ENCODE data around the gene SUN1. TPM values are rescaled to one million over a fixed set of nuclear protein-coding genes. Genes with fewer than 3 reads are reported as not detected.

SUN1 gene
- total RNA-seq, 1 experiment from 2014 or later, result 158 TPM

DNA sequence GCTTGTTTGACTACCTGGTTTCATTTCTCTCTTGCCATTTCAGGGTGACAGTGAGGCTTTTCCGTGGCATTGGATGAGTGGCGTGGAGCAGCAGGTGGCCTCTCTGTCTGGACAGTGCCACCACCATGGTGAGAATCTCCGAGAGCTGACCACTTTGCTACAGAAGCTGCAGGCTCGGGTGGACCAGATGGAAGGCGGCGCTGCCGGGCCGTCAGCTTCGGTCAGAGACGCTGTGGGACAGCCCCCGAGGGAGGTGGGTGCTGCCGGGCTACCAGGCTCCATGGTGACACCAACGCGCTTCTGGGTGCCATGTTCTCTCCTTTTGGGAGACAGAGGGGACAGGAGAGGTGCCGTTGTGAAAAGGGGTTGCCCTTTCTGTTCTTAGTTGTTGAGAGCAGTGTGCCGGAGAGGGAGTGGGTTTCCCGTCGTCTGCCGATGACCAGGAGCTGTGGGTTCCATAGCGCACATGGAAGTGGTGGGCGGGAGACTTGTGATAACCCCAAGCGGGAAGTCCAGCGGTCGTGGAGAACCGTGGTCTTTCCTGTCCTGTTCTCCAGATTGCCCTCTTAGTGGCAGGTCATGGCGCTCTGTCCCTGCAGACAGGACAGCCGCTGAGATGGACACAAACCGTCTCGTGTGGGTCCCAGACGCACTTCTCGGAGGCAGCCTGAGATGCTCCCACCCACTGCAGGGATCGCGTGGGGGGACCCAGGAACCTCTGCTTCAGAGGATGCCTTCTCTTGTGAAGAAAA lies 21.3 kb downstream of the SUN1 start:
- Mint-ChIP-seq H3K27me3 (ENCODE audit: low read depth) (no peaks in the 10 kb centered on the region), H3K36me3 (peaks cover 77% of the 10 kb centered on the region), H3K9me3 (no peaks in the 10 kb centered on the region), H3K27ac (no peak overlapping the region), H3K4me1 (no peaks in the 10 kb centered on the region), H3K4me3 (no peak overlapping the region)
- TF ChIP-seq, protein P1, sequence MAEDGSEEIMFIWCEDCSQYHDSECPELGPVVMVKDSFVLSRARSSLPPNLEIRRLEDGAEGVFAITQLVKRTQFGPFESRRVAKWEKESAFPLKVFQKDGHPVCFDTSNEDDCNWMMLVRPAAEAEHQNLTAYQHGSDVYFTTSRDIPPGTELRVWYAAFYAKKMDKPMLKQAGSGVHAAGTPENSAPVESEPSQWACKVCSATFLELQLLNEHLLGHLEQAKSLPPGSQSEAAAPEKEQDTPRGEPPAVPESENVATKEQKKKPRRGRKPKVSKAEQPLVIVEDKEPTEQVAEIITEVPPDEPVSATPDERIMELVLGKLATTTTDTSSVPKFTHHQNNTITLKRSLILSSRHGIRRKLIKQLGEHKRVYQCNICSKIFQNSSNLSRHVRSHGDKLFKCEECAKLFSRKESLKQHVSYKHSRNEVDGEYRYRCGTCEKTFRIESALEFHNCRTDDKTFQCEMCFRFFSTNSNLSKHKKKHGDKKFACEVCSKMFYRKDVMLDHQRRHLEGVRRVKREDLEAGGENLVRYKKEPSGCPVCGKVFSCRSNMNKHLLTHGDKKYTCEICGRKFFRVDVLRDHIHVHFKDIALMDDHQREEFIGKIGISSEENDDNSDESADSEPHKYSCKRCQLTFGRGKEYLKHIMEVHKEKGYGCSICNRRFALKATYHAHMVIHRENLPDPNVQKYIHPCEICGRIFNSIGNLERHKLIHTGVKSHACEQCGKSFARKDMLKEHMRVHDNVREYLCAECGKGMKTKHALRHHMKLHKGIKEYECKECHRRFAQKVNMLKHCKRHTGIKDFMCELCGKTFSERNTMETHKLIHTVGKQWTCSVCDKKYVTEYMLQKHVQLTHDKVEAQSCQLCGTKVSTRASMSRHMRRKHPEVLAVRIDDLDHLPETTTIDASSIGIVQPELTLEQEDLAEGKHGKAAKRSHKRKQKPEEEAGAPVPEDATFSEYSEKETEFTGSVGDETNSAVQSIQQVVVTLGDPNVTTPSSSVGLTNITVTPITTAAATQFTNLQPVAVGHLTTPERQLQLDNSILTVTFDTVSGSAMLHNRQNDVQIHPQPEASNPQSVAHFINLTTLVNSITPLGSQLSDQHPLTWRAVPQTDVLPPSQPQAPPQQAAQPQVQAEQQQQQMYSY (CRISPR knock-in tag; IDR thresholded peaks at IDR 0.05), result no peak
- POLR2A ChIA-PET, result no interaction called here
- CTCF ChIA-PET, result interaction anchor here (1.9 kb wide), 1 partner anchor 17 kb away, joined by 5 read pairs; no protein-coding TSS in a partner anchor
- no peak for ATAC-seq
- no peak for DNase-seq (ENCODE audit: low spot score)

DNA sequence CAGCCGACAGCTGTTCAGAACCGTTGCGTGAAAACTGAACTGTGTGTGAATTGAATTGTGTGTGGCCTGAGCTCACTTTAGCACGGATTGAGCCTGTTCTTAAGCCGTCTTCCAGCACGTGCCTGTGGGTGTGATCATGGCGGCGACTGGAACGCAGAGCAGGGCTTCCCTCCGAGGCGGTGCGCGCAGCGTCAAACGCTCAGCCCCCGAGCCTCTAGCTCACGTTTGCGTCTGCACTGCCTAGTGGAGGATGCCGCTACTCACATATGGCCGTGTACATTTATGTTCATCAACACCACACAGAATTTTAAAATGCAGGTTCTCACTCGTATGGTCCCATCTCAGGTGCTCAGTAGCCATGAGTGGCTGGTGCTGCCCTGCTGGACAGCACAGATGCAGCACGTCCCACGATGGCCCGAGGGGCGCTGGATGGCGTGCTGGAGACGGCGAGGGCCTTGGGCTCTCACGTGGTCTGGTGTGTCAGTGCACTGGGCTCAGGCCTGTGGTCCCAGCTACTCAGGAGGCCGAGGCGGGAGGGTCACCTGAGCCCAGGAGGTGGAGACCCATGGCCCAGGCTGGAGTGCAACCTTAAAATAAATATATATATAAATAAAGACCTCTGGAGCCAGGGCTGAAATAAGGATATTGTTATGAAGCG lies 22.0 kb downstream of the SUN1 start:
- no peak for DNase-seq (ENCODE audit: low spot score)
- TF ChIP-seq MXD4 (CRISPR knock-in tag; IDR thresholded peaks at IDR 0.05; ENCODE audit: borderline replicate concordance), result no peak
- TF ChIP-seq FOXK1 (CRISPR knock-in tag; IDR thresholded peaks at IDR 0.05), result no peak
- TF ChIP-seq ZNF121 (CRISPR knock-in tag; IDR thresholded peaks at IDR 0.05), result no peak
- no peak for TF ChIP-seq ZNF232 (CRISPR knock-in tag; IDR thresholded peaks at IDR 0.05)
- TF ChIP-seq TEAD1 (CRISPR knock-in tag; IDR thresholded peaks at IDR 0.05), result no peak
- TF ChIP-seq IRF2 (CRISPR knock-in tag; IDR thresholded peaks at IDR 0.05; ENCODE audit: borderline replicate concordance, low read depth), result no peak
- TF ChIP-seq, protein P2, sequence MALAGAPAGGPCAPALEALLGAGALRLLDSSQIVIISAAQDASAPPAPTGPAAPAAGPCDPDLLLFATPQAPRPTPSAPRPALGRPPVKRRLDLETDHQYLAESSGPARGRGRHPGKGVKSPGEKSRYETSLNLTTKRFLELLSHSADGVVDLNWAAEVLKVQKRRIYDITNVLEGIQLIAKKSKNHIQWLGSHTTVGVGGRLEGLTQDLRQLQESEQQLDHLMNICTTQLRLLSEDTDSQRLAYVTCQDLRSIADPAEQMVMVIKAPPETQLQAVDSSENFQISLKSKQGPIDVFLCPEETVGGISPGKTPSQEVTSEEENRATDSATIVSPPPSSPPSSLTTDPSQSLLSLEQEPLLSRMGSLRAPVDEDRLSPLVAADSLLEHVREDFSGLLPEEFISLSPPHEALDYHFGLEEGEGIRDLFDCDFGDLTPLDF (CRISPR knock-in tag; IDR thresholded peaks at IDR 0.05), result no peak
- TF ChIP-seq, protein P3, sequence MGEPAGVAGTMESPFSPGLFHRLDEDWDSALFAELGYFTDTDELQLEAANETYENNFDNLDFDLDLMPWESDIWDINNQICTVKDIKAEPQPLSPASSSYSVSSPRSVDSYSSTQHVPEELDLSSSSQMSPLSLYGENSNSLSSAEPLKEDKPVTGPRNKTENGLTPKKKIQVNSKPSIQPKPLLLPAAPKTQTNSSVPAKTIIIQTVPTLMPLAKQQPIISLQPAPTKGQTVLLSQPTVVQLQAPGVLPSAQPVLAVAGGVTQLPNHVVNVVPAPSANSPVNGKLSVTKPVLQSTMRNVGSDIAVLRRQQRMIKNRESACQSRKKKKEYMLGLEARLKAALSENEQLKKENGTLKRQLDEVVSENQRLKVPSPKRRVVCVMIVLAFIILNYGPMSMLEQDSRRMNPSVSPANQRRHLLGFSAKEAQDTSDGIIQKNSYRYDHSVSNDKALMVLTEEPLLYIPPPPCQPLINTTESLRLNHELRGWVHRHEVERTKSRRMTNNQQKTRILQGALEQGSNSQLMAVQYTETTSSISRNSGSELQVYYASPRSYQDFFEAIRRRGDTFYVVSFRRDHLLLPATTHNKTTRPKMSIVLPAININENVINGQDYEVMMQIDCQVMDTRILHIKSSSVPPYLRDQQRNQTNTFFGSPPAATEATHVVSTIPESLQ (CRISPR knock-in tag; IDR thresholded peaks at IDR 0.05), result no peak
- TF ChIP-seq, protein P1 (CRISPR knock-in tag; IDR thresholded peaks at IDR 0.05), result no peak
- TF ChIP-seq FOXP1 (CRISPR knock-in tag; IDR thresholded peaks at IDR 0.05; ENCODE audit: borderline replicate concordance), result no peak
- TF ChIP-seq ESRRA (CRISPR knock-in tag; IDR thresholded peaks at IDR 0.05; ENCODE audit: borderline replicate concordance), result no peak
- POLR2A ChIA-PET, result no interaction called here
- Mint-ChIP-seq H3K27ac (no peak overlapping the region), H3K27me3 (ENCODE audit: low read depth) (no peaks in the 10 kb centered on the region), H3K9me3 (no peaks in the 10 kb centered on the region), H3K36me3 (peaks cover 74% of the 10 kb centered on the region), H3K4me3 (no peak overlapping the region), H3K4me1 (no peaks in the 10 kb centered on the region)
- no peak for ATAC-seq
- CTCF ChIA-PET, result interaction anchor here (1.9 kb wide), 1 partner anchor 18 kb away, joined by 5 read pairs; no protein-coding TSS in a partner anchor
